NT2/D1 (cell line): ENCODE measurements around the gene IGFBP6.
"Not testable (repeated sequence)": the region's sequence is repeated elsewhere in the genome, so short reads cannot be mapped to it uniquely, and the experiment has no call there.

ENCODE experiments used
- DNase-seq: peaks from one replicate; pipeline ENCODE4 v3.0.0-alpha.2; 2011; ENCODE audit warnings: low read depth, low spot score
- H3K27me3 ChIP-seq: 2 replicates; pipeline ENCODE4 v1.6.0; 2011; ENCODE audit warnings: mild to moderate bottlenecking; ENCODE audit not compliant: insufficient read length, insufficient read depth
- H3K36me3 ChIP-seq: 2 replicates; pipeline ENCODE4 v1.6.1; 2011; ENCODE audit warnings: mild to moderate bottlenecking, low read length, mixed read lengths; ENCODE audit not compliant: insufficient read depth, insufficient read length
- H3K4me1 ChIP-seq: 2 replicates; pipeline ENCODE4 v1.5.1; 2011; ENCODE audit not compliant: insufficient read depth, insufficient read length
- H3K4me3 ChIP-seq: 2 replicates; pipeline ENCODE4 v1.5.1; 2011; ENCODE audit warnings: low read depth; ENCODE audit not compliant: insufficient read length
- H3K9ac ChIP-seq: 2 replicates; pipeline ENCODE4 v1.6.0; 2011; ENCODE audit warnings: low read depth; ENCODE audit not compliant: insufficient read length
- H3K9me3 ChIP-seq: 2 replicates; pipeline ENCODE4 v1.5.1; 2011; ENCODE audit warnings: mild to moderate bottlenecking, low read length; ENCODE audit not compliant: insufficient read depth
- SUZ12 ChIP-seq: IDR thresholded peaks from 2 replicates; pipeline ENCODE4 v1.6.1; 2011; ENCODE audit not compliant: insufficient read length, insufficient read depth; ENCODE audit errors: extremely low read depth
- YY1 ChIP-seq: IDR thresholded peaks from 2 replicates; pipeline ENCODE4 v1.6.1; 2011; ENCODE audit not compliant: insufficient read length, insufficient read depth
- ZNF274 ChIP-seq: IDR thresholded peaks from 2 replicates; pipeline ENCODE4 v1.6.1; 2011; ENCODE audit warnings: mild to moderate bottlenecking, low read depth, low read length

IGFBP6 gene

GRCh38 chr12:53103860-53104305 is 6.4 kb downstream of the IGFBP6 start:
- Histone ChIP-seq H3K9me3 (no peaks in the 10 kb centered on the region), H3K9ac (no peak overlapping the region), H3K4me3 (no peak overlapping the region), H3K27me3 (peaks cover 4% of the 10 kb centered on the region), H3K36me3 (peaks cover 3% of the 10 kb centered on the region), H3K4me1 (peaks cover 15% of the 10 kb centered on the region)
- DNase-seq: no peak
- no peak for TF ChIP-seq YY1
- TF ChIP-seq ZNF274: no peak
- TF ChIP-seq SUZ12: no peak

- Histone ChIP-seq H3K4me3 (no peak overlapping the region), H3K36me3 (peaks cover 3% of the 10 kb centered on the region), H3K4me1 (peaks cover 11% of the 10 kb centered on the region), H3K27me3 (no peaks in the 10 kb centered on the region), H3K9me3 (peaks cover 9% of the 10 kb centered on the region), H3K9ac (no peak overlapping the region)
- DNase-seq: no peak
- no peak for TF ChIP-seq ZNF274
Measured at GRCh38 chr12:53105256-53105655, 7.8 kb downstream of the IGFBP6 start.

- Histone ChIP-seq H3K4me3 (no peak overlapping the region), H3K36me3 (peaks cover 2% of the 10 kb centered on the region), H3K4me1 (peaks cover 7% of the 10 kb centered on the region), H3K9me3 (peaks cover 13% of the 10 kb centered on the region), H3K9ac (no peak overlapping the region), H3K27me3 (no peaks in the 10 kb centered on the region)
- no peak for TF ChIP-seq YY1
- TF ChIP-seq SUZ12: no peak
- no peak for TF ChIP-seq ZNF274
- DNase-seq: no peak
Measured at GRCh38 chr12:53105712-53106439, 8.4 kb downstream of the IGFBP6 start.

DNA sequence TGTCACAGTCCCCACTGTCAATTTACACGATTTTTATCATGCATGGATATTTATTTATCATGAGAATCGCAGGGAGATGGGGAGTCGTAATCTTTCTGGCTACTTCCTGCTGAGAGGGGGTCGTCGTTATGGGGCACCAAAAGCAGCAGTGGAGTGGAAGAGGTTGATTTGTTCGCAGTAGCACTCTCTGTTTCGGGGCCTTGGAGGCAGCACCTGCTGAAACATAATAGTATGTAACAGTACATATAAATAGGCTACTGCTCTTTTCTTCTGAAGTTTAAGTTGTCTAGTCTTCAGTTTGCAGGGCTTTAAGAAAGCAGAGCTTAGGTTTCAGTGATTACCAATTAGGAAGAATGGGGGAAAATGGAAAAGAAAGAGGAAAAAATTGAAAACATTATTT is 9.7 kb downstream of the IGFBP6 start:
- TF ChIP-seq ZNF274 (no peak), YY1 (no peak), SUZ12 (no peak)

DNA sequence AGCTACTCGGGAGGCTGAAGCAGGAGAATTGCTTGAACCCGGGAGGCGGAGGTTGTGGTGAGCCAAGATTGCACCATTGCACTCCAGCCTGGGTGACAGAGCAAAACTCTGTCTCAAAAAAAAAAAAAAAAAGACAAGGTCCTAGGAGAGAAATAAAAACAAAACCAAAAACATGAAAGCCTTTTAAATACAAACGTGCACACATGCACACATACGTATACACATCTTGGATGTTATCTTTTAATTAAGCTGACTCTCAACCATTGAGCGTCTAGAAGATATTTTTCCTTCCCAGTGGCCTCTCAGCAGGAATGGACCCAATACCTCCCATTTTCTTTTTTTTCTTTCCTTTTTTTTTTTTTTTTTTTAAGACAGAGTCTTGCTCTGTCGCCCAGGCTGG is 15.0 kb downstream of the IGFBP6 start:
- not testable (repeated sequence) for H3K27me3 ChIP-seq, H3K36me3 ChIP-seq, H3K9ac ChIP-seq, H3K4me3 ChIP-seq, H3K4me1 ChIP-seq, DNase-seq
- H3K9me3 ChIP-seq: peaks cover 13% of the 10 kb centered on the region

More for the DNA sequence above, 9.7 kb downstream of the IGFBP6 start:
- peaks cover 7% of the 10 kb centered on the region for H3K4me1 ChIP-seq
- H3K27me3 ChIP-seq: no peaks in the 10 kb centered on the region
- no peak for DNase-seq
- peaks cover 13% of the 10 kb centered on the region for H3K9me3 ChIP-seq
- no peaks in the 10 kb centered on the region for H3K36me3 ChIP-seq
- no peak overlapping the region for H3K9ac ChIP-seq
- H3K4me3 ChIP-seq: no peak overlapping the region

DNA sequence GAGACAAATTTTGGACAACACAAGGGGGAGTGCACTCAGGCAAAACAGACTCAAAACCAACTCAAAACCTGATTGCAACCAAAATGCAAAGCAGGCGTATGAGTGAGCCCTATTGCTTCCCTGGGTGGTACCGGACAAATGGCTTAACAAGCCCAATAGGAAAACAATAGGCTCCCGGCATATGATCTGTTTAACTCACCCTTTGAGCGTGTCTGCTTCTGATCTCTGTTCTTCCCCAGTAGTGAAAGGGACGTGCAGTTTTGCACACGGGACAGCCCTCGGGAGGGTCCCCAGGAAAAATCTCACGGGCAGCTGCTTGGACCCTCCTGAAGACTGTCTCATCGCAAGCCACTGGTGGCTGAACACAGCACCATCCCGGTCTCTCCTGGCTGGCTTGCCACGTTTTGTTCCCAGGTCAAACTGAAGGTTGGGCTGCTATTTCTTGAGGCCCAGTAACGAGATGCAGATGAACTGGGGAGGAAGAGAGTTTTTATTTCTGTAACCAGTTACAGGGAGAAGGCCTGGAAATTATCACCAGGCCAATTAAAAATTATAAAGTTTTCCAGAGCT is 15.8 kb downstream of the IGFBP6 start:
- TF ChIP-seq SUZ12: no peak
- TF ChIP-seq YY1: no peak
- no peak for TF ChIP-seq ZNF274
- DNase-seq: no peak
- no peaks in the 10 kb centered on the region for H3K36me3 ChIP-seq
- H3K9me3 ChIP-seq: peaks cover 13% of the 10 kb centered on the region
- H3K4me3 ChIP-seq: no peak overlapping the region
- no peaks in the 10 kb centered on the region for H3K27me3 ChIP-seq
- no peak overlapping the region for H3K9ac ChIP-seq
- H3K4me1 ChIP-seq: no peaks in the 10 kb centered on the region

GRCh38 chr12:53113951-53114350 is 16.5 kb downstream of the IGFBP6 start:
- DNase-seq: no peak
- TF ChIP-seq ZNF274: no peak
- no peak for TF ChIP-seq SUZ12
- no peak for TF ChIP-seq YY1

More at GRCh38 chr12:53113951-53114350, 16.5 kb downstream of the IGFBP6 start:
- Histone ChIP-seq H3K36me3 (no peaks in the 10 kb centered on the region), H3K9me3 (peaks cover 13% of the 10 kb centered on the region), H3K4me3 (no peak overlapping the region), H3K27me3 (peaks cover 5% of the 10 kb centered on the region), H3K9ac (no peak overlapping the region), H3K4me1 (no peaks in the 10 kb centered on the region)
